IPS-15b (cell line): ENCODE data around the gene RAB8A.

ENCODE experiments used
- H3K27me3 ChIP-seq: one replicate; pipeline ENCODE4 v1.6.1; 2013; ENCODE audit warnings: low read length; ENCODE audit not compliant: control insufficient read depth, insufficient read depth
- H3K36me3 ChIP-seq: one replicate; pipeline ENCODE4 v1.6.1; 2013; ENCODE audit warnings: low read length; ENCODE audit not compliant: control insufficient read depth, insufficient read depth
- H3K4me1 ChIP-seq: one replicate; pipeline ENCODE4 v1.6.1; 2013; ENCODE audit warnings: mild to moderate bottlenecking, low read length; ENCODE audit not compliant: control insufficient read depth, insufficient read depth
- H3K4me3 ChIP-seq: one replicate; pipeline ENCODE4 v1.5.1; 2013; ENCODE audit warnings: low read depth, low read length
- H3K9ac ChIP-seq: one replicate; pipeline ENCODE4 v1.6.1; 2013; ENCODE audit warnings: low read depth, mild to moderate bottlenecking, low read length
- H3K9me3 ChIP-seq: one replicate; pipeline ENCODE4 v1.6.1; 2013; ENCODE audit warnings: mild to moderate bottlenecking, low read length; ENCODE audit not compliant: control insufficient read depth, insufficient read depth

Gene RAB8A

DNA sequence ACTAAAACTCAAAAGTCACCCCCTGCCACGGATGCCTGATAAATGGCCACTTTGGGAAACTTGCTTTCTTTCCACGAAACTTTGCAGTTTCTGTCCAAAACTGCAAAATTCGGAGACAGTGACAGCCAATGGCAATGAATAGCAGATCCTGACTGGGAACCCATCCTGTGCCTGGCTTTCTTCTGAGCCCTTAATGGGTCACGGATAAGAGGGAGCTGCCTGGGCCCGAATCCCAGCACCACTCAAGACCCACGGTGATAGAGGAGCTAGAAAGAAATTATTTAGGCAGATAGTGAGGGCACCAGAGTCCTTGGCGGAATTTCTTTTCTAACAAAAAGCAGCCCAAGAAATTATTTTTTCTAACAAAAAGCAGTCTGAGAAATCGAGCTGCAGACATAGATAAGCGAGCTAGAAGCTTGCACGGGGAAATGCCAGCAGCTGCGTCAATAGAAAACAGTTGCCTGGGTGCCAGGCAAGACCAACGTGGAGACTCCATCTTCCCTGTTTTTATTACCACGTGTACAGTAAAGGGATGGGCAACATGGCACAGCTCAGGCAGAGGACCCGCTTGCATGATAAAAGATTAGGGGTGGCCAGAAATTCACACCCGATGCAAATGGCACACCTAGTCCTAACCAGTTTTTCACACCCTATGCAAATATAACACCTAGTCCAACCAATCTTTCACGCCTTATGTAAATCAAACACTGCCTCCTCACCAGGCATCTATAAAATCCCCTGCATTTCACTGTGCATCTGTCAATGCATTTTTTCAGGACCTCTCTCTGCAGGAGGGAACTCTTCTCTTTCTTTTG, 24.7 kb downstream of the RAB8A start:
- Histone ChIP-seq H3K4me1 (peaks cover 2% of the 10 kb centered on the region), H3K9me3 (no peaks in the 10 kb centered on the region), H3K4me3 (no peak overlapping the region), H3K9ac (no peak overlapping the region), H3K27me3 (no peaks in the 10 kb centered on the region), H3K36me3 (peaks cover 22% of the 10 kb centered on the region)

- no peaks in the 10 kb centered on the region for H3K27me3 ChIP-seq
- no peak overlapping the region for H3K4me3 ChIP-seq
- no peak overlapping the region for H3K9ac ChIP-seq
- H3K9me3 ChIP-seq = no peaks in the 10 kb centered on the region
- peaks cover 4% of the 10 kb centered on the region for H3K4me1 ChIP-seq
- H3K36me3 ChIP-seq = no peaks in the 10 kb centered on the region
Observed at GRCh38 chr19:16139752-16140151, 28.1 kb downstream of the RAB8A start.

GRCh38 chr19:16141043-16141442, 29.4 kb downstream of the RAB8A start:
- H3K4me1 ChIP-seq = peaks cover 4% of the 10 kb centered on the region
- H3K9ac ChIP-seq = no peak overlapping the region
- H3K4me3 ChIP-seq = no peak overlapping the region
- no peaks in the 10 kb centered on the region for H3K36me3 ChIP-seq
- no peaks in the 10 kb centered on the region for H3K27me3 ChIP-seq
- H3K9me3 ChIP-seq = no peaks in the 10 kb centered on the region

GRCh38 chr19:16142032-16142580, 30.4 kb downstream of the RAB8A start:
- Histone ChIP-seq H3K4me3 (no peak overlapping the region), H3K4me1 (peaks cover 2% of the 10 kb centered on the region)

GRCh38 chr19:16143399-16144215, 31.9 kb downstream of the RAB8A start, which contains the start of gene HSH2D:
TSS of gene HSH2D (plus strand) at chr19:16143685. CDS start at chr19:16148751, 5,066 bp downstream.
- H3K36me3 ChIP-seq = no peaks in the 10 kb centered on the region
- peak within 1 kb of the TSS; percentile 17 for H3K9ac ChIP-seq
- H3K4me1 ChIP-seq = peaks cover 2% of the 10 kb centered on the region
- H3K9me3 ChIP-seq = no peaks in the 10 kb centered on the region
- H3K27me3 ChIP-seq = no peaks in the 10 kb centered on the region
- H3K4me3 ChIP-seq = no peak within 1 kb of the TSS

More at GRCh38 chr19:16142032-16142580, 30.4 kb downstream of the RAB8A start:
- no peaks in the 10 kb centered on the region for H3K27me3 ChIP-seq
- H3K9ac ChIP-seq = no peak overlapping the region
- H3K9me3 ChIP-seq = no peaks in the 10 kb centered on the region
- no peaks in the 10 kb centered on the region for H3K36me3 ChIP-seq

- H3K9me3 ChIP-seq = no peaks in the 10 kb centered on the region
- H3K4me1 ChIP-seq = peaks cover 2% of the 10 kb centered on the region
- H3K9ac ChIP-seq = no peak overlapping the region
- no peaks in the 10 kb centered on the region for H3K36me3 ChIP-seq
- H3K4me3 ChIP-seq = no peak overlapping the region
- no peaks in the 10 kb centered on the region for H3K27me3 ChIP-seq
Observed at GRCh38 chr19:16144216-16144581, 32.5 kb downstream of the RAB8A start.

DNA sequence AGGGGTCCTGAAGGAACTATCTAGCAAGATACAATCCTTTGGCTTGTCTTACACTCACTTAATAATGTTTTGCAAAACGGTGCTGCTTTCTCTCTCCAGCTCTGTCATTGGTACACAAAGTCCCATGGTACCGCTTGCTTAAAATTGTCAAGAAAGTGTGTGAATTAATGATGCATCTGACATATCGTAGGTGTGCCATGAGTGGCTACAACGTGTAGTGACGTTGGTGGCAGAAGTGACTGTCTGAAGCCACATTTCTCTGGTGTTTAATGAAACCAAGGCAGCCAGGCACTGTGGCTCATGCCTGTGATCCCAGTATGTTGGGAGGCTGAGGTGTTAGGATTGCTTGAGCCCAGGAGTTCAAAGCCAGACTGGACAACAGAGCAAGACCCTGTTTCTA, 34.4 kb downstream of the RAB8A start:
- Histone ChIP-seq H3K36me3 (no peaks in the 10 kb centered on the region), H3K4me3 (no peak overlapping the region), H3K9ac (no peak overlapping the region), H3K9me3 (no peaks in the 10 kb centered on the region), H3K4me1 (peaks cover 2% of the 10 kb centered on the region), H3K27me3 (no peaks in the 10 kb centered on the region)

DNA sequence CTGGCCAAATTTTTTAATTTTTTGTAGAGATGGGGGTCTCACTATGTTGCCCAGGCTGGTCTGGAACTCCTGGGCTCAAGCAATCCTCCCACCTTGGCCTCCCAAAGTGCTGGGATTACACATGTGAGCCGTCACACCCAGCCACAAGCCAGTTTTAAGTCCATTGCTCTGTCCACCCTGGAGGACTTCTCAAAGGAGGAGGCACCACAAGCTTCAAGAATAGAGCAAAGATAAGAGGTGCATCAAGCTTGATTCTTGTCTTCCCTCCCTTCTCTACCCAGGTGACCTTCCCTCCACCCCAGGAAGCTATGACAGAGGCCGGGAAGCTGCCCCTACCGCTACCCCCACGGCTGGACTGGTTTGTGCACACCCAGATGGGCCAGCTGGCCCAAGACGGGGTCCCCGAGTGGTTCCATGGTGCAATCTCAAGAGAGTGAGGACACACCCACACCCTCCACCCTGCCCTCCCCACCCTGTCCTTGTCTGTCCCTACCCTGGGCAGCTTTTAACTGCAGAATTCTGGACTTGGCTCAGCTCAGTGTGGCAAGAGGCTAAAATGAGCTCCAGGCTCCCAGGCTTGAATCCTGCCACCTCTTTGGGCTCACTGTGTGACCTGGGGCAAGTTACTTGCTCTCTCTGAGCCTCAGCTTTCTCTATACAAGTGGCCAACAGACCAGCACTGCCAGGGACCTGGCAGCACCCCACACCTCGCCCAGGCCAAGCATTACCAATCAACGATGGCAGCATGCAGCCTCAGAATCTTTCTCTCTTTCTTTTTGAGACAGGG, 36.9 kb downstream of the RAB8A start:
- H3K4me3 ChIP-seq = no peak overlapping the region
- H3K9ac ChIP-seq = no peak overlapping the region
- no peaks in the 10 kb centered on the region for H3K4me1 ChIP-seq

GRCh38 chr19:16153582-16154336, 42.1 kb downstream of the RAB8A start:
- no peaks in the 10 kb centered on the region for H3K4me1 ChIP-seq
- no peaks in the 10 kb centered on the region for H3K36me3 ChIP-seq

More for the DNA sequence above, 36.9 kb downstream of the RAB8A start:
- Histone ChIP-seq H3K27me3 (no peaks in the 10 kb centered on the region), H3K9me3 (no peaks in the 10 kb centered on the region), H3K36me3 (no peaks in the 10 kb centered on the region)

DNA sequence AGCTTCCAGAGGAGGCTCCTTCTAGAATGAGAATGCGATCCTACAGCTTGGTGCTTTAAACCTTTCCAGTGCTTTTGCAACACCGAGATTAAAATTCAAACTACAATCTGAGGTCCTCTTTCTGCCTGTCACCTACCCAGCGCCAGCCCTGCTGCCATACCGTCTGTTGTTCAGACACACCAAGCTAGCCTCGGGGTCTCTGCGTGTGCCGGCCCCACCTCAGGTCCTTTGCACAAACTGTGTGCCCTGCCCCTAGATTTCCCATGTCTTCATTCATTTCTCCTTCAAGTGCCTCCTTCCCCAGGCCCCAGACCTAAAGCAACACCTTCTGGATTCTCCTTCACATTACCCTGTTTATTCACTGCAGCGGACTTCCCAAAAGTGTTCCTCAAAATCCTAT, 42.9 kb downstream of the RAB8A start:
- H3K27me3 ChIP-seq = no peaks in the 10 kb centered on the region
- no peaks in the 10 kb centered on the region for H3K4me1 ChIP-seq
- no peaks in the 10 kb centered on the region for H3K9me3 ChIP-seq
- H3K36me3 ChIP-seq = no peaks in the 10 kb centered on the region
- no peak overlapping the region for H3K4me3 ChIP-seq
- H3K9ac ChIP-seq = no peak overlapping the region

More at GRCh38 chr19:16153582-16154336, 42.1 kb downstream of the RAB8A start:
- no peaks in the 10 kb centered on the region for H3K9me3 ChIP-seq
- no peak overlapping the region for H3K4me3 ChIP-seq
- H3K9ac ChIP-seq = no peak overlapping the region
- H3K27me3 ChIP-seq = no peaks in the 10 kb centered on the region

DNA sequence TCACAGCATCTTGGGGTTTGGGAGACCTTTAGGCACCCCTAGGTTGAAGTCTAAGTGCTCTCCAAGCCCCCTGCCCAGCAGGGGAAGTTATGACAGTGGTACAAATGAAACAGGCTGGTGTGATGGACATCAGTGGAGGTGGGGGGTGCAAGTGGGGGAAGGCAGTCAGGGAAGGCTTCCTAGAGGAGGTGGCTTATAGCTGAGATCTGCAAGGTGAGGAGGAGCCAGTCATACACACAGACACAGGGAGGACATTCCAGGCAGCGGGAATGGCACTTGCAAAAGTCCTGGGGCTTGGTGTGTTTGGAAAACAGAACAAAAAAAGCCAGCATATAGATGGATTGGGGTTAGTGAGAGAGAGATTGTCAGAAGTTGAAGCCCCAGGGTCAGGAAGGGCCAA, 43.4 kb downstream of the RAB8A start:
- Histone ChIP-seq H3K36me3 (no peaks in the 10 kb centered on the region), H3K4me3 (no peak overlapping the region), H3K9me3 (no peaks in the 10 kb centered on the region), H3K9ac (no peak overlapping the region), H3K4me1 (no peaks in the 10 kb centered on the region), H3K27me3 (no peaks in the 10 kb centered on the region)
